Stimulated activated CD8-positive, alpha-beta memory T cell treated with anti-CD3 and anti-CD28 coated beads, Interleukin-15, amount 100 ng/mL, for 48 hours (primary cell): ENCODE measurements around the gene RPUSD1.

Experiments used
- DNase-seq, 2 donors: peaks; one replicate each; pipeline ENCODE4 v3.0.0-alpha.2; 2020; ENCODE audit warnings: low read depth in 2 of 2

RPUSD1 gene

DNA sequence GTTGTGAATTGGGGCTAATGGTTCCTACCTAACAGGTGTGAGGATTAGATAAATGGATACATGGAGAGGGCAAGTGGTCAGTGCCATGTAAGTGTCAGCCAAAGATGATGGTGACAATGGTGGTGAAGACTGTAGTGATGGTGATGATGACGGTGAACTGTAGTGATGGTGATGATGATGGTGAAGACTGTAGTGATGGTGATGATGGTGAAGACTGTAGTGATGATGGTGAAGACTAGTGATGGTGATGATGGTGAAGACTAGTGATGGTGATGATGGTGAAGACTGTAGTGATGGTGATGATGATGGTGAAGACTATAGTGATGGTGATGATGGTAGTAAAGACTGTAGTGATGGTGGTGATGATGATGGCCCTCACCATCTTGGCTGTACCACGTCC lies 30.4 kb upstream of the RPUSD1 start:
- no peak for DNase-seq

DNA sequence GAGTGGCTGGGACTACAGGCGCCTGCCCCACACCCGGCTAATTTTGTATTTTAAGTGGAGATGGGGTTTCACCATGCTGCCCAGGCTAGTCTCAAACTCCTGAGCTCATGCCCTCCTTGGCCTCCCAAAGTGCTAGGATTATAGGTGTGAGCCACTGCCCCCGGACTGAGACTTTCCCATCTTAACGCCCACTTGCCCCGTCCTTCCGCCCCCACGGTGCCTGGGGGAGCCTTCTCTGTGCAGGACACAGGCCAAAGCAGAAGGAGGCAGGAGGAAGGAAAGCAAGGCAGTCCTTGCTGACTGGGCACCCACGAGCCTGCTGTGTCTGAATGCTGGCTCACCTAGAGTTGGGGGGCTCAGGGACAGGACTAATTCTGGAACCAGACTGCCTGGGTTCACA lies 30.0 kb upstream of the RPUSD1 start:
- no peak for DNase-seq

DNA sequence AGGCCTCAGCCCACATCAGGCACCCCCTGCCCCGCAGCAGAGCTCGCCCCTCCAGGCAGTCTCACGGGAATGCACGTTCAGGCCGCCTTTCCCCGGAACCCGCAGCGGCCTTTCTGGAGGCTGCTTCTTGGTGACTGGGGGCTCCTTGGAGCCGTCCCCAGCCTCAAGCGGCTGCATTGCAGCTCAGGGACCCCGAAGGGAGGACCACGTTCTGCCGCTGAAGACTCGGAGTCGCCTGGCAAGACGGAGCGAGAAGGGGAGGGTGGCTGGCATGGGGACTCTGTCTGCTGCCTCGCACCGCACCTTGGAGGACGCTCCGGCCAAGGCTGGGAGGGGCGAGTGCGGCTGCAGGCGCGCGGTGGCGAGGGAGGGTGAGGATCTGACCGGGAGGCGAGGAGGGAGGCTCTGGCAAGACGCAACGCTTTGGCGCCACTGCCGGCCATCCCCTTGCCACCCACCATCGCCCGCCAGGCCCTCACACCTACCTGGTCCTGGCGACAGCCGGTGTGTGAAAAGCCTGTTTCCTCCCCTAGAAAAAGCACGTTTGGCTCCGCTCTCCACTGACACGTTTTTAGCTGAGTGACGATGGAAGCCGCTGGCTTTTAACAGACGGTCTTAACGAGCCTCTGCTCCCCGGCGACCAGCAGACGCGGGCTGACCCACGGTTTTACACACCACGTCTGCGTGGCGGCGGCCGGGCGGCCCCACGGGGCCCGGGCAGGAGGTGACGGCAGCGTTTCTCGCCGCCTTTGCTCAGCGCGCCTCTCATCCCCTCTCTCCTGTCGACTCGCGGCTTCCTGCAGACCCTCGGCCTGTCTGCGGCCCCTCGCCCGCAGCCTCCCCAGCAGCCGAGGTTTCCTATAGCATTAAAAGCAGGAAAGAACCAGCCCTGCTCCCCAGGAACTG lies 29.1 kb upstream of the RPUSD1 start:
- DNase-seq, result no peak

DNA sequence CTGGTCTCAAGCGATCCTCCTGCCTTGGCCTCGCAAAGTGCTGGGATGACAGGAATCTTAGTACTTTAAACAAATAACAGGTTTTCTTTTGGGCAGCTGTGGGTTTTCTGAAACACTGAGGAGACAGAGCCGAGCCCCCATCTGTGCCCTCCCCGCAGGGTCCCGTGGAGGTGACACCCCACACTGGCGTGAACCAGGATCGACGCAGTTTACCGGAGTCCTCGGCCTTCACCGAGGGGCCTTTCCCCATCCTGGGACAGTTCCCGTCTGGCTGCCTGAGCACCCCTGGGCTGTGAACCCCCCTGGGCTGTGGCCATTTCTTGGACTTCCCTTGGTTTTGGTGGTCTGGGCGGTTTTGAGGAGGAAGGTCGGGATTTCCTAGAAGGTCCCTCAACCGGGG lies 27.7 kb upstream of the RPUSD1 start:
- DNase-seq, result no peak

DNA sequence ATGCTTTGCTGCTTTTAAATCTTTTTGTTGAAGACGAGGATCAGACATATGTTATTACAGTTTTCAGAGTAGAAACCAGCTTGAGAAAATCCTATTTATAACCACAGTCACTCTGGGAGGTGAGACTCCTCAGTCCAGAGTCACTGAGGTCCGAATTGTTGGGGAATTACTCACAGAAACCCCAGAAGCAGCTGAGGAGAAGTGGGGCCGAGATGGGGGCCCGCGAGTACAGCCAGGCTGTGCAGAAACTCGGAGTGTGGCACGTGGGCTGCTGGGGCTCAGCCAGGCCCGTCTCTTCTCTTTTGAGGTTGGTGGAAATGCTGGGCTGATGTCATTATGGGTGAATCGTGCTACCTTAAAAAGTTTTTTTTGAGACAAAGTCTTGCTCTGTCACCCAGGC lies 26.8 kb upstream of the RPUSD1 start:
- no peak for DNase-seq

DNA sequence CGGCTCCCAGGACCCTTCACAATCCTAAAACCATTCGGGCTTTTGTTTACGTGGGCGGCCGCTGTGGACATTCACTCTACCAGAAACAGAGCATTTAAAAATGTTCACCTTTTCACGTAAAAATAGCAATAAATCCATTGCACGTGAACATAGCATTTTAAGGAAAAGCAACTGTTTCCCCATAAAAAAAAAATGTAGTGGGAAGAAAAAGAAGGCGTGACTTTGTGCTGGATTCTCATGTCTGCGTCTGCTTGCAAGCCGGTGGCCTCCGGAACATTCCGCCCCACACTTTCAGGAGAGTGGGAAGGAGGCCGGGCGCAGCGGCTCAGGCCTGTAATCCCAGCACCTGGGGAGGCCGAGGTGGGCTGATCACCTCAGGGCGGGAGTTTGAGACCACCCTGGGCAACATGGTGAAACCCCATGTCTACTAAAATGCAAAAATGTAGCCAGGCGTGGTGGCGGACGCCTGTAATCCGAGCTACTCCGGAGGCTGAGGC lies 25.8 kb upstream of the RPUSD1 start:
- no peak for DNase-seq

DNA sequence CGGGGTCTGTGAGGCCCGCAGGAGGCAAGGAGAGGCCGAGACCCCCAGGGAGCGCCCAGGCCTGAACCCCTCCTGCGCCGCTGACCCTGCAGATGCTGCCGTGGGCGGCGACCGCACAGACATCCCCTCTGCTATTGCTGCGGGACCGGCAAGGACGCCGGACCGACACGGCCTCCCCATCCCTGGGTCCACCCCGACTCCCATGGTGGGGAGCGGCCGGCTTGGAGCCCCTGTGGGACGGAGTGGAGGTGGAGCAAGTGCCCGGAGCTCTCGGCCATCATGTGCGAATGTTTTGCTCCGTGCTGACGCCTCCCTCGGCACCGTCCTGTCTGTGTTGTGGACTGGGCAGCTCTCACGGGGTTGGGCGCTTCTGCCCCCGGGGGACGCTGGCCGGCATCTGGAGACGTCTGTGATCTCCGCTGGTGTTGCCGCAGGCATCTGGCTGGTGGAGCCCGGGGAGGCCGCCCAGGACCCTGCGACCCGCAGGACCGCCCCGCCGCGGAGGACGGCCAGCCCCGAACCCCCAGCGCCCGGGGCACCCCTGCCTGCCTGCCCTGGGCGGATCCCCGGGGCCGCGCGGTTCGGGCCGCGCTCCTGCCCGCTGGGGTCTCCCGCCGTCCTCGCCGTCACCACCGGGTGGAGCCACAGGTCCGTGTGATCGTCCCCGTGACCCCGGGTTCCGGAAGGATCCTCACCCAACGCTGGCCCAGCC lies 25.2 kb upstream of the RPUSD1 start:
- DNase-seq, result peak in 1 of 2 donors; percentile 32

DNA sequence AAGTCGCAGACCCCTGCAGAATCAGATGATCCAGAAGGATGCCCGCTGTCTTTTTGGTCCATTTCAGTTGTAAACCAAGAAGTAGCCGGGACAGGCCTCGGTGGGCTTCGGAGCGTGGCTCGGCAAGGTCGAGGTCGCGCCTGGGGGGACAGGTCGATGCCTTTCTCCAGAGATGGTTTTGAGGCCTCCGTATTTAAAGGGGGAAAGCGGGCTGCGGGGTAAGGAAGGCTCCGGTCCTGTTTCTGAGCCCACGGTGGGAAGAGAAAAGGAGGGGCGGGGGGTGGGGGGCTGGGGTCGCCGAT lies 19.9 kb upstream of the RPUSD1 start:
- DNase-seq, result no peak

DNA sequence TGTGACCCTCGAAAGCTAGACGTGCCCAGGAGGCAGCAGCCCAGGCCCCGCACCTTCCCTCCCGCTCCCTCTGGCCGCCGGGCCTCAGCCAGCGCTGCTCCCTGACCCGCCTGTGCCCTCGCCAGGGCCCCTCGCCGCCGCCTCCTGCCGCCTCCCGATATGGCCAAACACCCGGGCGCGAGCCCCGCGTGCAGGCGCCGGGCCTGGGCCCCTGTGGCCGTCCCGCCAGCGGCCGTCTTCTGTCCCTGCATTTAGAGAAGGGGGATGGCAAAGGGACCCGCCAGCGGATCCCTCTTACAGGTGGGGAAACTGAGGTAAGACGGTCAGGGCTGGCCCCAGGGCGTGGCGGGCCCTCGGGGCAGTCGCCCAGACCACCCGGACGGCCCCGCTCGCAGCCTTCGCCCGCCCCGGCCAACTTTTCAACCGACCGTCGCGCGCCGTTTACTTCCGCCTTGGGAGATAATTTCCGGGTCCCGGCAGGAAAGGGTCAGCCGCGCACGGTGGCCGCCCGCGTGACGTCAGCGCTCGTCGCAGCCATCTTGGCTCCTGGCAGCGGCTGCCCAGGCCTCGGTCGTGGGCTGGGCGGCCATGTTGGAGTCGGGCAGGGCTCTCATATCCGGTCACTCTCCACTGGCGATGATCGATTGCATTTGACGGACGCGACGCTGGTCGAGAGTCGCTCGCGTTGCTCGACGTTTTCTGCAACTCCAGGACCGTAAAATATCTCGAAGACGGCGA lies 19.3 kb upstream of the RPUSD1 start:
- peak; percentile 82 to 90 for DNase-seq

DNA sequence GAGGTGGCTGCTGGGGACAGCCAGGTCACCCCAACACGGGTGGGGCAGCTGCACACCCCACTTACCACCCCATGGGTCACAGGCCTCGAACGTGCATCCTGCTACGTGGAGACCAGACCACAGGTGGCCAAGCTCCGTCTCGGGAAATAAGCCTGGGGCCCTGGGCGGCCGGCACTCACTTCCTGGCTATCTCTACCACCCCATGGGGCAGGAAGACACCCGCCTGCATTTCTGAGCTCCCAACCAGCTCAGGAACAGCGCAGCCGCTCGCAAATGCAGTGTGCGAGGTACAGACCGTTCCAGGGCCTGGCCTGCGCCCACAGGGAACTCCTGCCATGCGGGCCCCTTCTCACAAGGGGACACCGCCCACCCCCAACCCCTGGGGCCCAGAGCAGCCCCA lies 17.3 kb upstream of the RPUSD1 start:
- no peak for DNase-seq

DNA sequence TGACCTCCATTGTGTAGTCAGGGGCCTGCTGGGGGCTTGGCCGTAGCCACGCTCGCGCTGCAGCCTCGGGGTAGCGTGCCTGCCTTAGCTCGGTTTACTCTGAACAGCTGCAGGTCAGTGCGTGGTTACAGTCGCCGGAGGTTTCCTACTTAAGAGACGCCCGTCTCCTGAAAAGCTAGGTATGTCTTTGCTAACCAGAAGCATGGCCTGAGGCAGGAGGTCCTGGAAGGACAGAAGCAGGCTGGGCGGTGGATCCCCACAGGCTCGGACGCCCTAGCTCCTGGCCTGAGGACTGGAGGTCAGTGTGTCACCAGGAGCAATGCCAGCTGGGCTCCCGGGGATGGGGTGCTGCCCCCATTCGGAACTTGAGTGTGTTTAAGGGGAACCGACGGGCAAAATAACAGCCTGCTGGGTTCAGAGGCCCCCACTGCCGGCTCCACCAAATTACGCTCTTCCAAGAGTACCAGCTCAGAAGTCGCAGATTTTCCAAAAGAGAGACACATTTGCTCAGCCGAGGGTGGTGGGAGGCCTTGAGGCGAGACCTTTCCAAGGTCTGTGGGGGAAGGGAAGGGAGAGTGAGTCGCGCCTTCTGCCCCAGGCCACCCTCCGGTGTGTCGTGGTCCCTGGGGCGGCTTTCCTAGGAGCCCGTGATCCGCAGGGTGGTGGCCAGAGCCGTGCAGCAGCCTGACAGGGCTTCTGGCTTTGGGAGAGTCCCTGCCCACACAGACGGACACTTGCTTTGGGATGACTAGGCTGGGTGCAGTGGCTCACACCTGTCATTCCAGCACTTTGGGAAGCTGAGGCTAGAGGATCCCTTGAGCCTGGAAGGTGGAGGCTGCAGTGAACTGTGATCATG lies 16.2 kb upstream of the RPUSD1 start:
- no peak for DNase-seq

DNA sequence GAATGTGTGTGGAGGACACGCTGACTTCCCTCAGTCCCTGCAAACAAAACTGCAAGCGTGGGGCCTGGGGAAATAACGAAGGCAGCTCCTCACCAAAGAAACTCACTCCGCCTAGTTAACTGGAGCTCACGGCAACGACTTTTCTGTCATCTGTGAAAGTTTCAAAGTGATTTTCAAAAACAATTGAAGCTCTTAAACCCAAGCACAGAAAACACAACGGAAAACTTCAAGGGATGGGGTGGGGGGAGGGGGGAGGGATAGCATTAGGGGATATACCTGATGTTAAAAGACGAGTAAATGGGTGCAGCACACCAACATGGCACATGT lies 15.5 kb upstream of the RPUSD1 start:
- DNase-seq, result no peak

DNA sequence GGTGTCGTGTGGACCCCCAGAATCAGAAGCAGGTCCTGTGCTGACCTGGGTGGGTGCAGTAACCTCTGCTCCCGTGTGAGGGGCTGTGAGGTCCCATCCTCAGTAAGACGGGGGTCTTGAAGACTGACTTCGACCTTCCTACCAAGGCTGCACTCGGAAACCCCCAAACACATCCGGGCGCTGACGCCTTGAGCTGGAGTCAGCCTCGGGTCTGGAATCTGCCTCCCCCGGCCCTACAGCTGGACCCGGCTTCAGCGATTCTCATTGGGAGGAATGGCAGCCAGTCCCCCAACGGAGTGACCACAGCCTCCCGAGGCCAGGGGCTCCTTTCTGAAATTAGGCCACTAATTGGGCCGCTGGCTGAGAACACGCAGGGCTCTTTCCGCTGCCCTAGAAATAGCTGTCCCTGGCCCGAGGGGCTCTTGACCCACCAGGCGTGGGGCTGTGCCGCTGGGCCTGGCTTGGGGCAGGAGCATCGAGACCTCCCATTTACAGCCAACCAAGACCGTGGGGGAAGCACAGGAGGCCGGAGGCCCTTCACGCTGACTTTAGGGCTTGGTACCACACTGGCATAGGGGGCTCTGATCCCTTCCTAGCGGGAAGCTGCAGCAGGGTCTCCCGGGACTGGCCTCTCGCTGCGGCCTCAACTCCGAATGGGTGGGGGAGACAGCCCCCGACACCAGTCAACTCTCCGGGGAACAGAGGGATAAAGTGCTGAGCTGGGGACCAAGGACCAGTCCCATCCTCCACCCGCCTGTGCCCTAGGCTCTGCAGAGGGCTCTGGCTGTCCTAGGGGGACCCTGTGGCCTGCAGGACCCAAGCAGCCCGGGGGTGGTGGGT lies 15.0 kb upstream of the RPUSD1 start:
- no peak for DNase-seq

DNA sequence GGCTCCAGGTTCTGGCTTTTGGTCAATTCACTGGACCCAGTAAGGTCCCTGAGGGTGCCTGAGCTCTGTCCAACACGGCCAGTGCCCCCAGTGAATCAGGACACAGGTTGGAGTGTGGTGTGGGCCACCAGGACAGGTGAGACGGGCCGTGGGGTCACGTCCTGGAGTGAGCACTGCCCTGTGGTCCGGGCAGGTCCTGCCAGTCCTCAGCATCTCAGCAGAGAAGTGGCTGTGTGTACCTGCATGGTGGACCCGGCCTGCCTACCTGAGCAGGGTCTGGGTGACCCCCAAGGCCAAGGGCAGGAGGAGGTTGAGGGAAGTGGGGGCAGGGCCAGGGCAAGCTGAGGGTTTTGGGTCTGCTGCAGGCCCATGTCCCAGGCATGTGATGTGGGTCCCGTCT lies 14.3 kb upstream of the RPUSD1 start:
- no peak for DNase-seq

DNA sequence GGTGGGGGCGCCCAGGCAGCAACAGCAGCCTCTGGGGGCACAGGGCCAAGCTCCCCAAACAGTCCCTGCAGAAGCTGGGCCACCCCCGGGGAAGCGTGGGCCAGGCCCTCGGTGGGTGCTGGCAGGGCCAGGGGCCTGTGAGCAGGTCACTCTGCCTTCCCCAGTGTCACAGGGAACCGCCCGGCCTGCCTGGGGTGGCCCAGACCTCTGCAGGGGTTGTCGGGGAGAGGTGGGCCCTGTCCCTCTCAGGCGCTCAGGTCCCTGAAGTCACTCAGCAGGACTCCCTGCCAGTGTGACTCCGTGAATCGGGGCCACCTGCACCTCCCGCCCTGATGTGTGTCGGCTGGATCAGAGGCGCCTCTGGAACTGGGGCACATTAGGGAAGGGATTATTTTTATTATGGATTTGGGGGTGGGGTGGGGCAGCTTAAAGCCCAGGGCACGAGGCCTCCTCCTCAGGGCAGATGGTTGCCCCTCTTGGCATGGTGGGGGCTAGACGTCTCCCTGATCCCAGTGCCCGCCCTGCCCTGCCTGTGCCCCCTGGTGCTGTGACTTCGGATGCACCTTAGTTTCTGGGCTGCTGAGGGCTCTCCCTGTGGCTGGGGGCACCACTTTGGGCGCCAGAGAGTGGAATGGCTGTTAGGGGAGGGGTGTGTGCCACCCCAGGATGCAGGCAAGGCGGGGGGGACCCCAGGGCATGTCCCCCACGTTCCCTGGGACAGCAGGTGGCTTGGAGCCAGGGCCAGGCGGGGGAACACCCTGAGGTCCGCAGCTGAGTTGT lies 13.6 kb upstream of the RPUSD1 start:
- DNase-seq, result no peak

DNA sequence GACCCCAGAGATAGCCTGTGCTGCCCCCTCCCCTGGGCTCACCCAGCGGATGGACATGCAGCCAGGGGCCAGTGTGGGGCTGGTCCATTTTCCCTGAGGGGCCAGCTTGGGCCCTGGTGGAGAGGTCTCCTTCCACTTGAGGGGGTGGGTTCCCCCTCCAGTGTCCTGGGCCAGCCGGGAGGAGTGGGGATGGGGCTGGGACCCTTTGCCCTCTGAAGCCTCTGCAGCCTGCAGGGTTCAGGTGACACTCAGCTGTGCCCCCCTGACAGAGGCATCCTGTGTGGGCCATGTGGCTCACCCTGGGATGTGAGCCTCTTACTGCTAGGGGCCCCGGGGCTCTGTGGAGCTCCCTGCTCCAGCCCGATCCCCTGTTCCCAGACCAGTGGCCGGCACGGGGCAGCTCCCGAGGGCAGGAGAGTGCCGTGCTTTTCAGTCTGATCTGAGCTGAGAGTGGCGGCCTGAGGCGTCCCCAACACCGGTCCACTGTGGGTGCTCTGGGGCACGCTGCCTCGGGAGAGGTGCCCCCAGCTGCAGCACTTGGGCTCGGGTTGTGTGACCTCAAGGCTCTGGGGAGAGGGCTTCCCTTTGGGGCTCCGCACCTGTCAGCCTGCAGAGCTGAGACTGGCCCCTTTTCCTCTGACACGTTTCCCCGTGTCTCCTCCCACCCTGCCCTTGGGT lies 12.8 kb upstream of the RPUSD1 start:
- no peak for DNase-seq

DNA sequence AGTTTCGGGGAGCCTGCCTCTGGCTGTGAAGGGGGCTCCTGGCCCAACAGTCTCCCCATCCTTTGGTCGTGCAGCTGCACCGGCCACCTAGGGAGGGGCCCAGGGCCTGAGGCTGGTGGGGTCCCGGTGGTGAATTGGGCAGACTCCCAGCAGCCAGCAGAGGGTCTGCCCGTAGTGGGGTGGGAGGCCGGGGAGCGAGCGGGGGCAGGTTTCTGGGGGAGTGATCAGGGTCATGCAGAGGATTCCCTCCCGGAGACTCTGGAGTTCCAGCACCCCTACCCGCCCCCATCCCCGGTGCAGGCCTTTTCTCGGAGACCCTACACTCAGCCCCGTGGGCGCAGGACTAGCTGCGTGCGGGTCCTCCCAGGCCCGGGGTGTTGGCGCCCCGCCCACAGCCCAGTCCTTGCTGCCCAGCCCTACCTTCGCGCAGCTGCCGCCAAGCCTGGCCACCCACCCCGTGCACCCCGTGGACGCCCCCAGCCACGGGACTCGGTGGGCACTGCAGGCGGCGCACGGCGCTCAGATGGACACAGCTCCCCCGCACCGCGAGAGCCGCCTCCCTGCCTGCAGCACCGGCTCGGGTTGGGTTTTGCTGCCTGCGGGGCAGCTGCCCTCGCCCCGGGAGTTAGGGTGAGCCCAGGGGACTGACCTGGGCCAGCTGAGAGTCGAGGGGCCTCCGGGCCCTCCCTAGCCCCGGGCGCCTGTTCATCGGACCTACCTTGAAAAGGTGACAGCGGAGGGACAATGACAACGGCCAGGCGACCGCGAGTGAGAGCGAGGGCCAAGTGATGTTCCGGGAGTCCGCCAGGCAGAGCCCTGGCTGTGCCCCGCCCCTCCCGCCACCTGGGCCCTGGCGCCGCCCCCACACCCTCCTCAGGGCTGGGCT lies 12.0 kb upstream of the RPUSD1 start, which contains the start of gene GNG13:
GNG13 (minus strand) TSS at position 787 of the 886 bp plus-strand sequence. CDS start 1,657 bp downstream, outside the sequence.
- no peak for DNase-seq
